Measurements from ENCODE around the gene PLS1.
"Not testable (repeated sequence)": the region's sequence is repeated elsewhere in the genome, so short reads cannot be mapped to it uniquely, and the experiment has no call there.

Gene PLS1

DNA sequence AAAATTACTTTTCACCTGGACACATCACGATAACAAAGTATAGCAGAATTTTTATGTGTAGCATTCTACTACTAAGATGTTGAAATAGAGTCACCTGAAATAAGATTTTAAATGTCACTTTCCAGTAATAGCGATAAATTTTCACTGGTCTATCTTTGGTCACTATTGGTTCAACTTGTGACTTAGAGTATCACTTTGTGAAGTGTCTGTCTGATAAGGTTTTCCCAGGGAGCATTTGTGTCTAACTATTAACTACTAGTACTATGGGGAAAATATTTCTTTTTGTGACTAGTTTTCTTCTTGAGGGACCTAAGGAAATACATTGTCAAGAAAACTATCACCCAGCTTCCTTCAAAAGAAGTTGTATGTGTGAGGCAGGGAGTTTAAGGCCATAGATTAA, 138.6 kb downstream of the PLS1 start:
- no peak for DNase-seq (ENCODE audit: low spot score)
- in situ Hi-C loops (cut with MboI; ENCODE audit: low sequenced_read_pairs, unreplicated experiment) = no loop called here
- TF ChIP-seq, protein P1, sequence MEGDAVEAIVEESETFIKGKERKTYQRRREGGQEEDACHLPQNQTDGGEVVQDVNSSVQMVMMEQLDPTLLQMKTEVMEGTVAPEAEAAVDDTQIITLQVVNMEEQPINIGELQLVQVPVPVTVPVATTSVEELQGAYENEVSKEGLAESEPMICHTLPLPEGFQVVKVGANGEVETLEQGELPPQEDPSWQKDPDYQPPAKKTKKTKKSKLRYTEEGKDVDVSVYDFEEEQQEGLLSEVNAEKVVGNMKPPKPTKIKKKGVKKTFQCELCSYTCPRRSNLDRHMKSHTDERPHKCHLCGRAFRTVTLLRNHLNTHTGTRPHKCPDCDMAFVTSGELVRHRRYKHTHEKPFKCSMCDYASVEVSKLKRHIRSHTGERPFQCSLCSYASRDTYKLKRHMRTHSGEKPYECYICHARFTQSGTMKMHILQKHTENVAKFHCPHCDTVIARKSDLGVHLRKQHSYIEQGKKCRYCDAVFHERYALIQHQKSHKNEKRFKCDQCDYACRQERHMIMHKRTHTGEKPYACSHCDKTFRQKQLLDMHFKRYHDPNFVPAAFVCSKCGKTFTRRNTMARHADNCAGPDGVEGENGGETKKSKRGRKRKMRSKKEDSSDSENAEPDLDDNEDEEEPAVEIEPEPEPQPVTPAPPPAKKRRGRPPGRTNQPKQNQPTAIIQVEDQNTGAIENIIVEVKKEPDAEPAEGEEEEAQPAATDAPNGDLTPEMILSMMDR (IDR thresholded peaks at IDR 0.05; ENCODE audit: borderline replicate concordance, control extremely low read depth, extremely low read depth, insufficient read depth, missing control alignments) = no peak

DNA sequence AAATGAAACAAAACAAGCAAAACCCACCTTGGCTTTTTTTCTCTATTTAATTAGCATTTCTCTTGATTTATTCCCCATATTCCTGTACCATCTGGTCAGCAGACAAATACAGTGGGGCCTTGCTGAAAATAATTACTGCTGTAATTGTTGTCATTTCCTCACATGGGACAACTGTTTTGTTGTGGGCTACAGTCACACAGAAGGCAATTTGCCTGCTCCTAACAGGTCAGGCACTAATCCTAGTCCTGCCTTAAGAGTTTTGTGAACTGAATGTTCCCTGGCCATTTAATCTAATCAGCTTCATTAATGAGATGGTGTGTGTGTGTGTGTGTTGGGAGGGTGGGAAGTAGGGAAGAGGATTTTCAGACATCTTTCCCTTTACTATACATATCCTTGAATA, 139.3 kb downstream of the PLS1 start:
- in situ Hi-C loops (cut with MboI; ENCODE audit: low sequenced_read_pairs, unreplicated experiment) = no loop called here
- TF ChIP-seq, protein P1 (IDR thresholded peaks at IDR 0.05; ENCODE audit: borderline replicate concordance, control extremely low read depth, extremely low read depth, insufficient read depth, missing control alignments) = no peak
- DNase-seq (ENCODE audit: low spot score) = no peak

DNA sequence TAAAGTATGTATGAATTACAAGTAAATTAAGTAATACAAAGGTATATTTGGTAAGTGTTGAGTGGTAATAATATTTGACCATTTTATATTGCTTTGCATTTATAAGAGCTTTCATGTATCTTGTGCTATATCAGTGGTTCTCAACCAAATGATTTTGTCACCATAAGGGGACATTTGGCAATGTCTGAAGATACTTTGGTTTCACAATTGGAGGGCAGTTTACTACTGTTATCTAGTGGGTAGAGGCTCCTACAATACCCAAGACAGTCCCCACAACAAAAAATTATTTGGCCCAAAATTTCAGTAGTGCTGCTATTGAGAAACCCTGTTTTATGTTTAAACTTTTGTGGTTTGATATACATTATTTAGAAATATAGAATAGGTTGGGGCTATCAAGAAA, 142.2 kb downstream of the PLS1 start:
- in situ Hi-C loops (cut with MboI; ENCODE audit: low sequenced_read_pairs, unreplicated experiment) = no loop called here
- no peak for DNase-seq (ENCODE audit: low spot score)
- TF ChIP-seq, protein P1 (IDR thresholded peaks at IDR 0.05; ENCODE audit: borderline replicate concordance, control extremely low read depth, extremely low read depth, insufficient read depth, missing control alignments) = no peak

DNA sequence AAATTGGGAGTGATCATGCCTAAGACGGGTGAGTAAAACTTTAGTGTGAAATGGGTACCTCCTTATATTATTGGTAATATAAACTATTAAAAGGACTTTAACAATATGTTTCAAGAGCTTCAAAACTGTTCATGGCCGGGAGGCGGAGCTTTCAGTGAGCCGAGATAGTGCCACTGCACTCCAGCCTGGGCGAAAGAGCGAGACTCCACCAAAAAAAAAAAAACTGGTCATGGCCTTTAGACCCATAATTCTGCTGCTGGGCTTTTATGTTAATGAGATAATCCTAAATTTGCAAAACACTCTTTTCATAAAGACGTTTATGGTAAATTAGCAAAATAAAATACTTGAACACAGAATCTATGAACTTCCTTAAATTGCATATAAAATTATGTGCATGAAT, 150.5 kb downstream of the PLS1 start:
- DNase-seq (ENCODE audit: low spot score) = no peak
- in situ Hi-C loops (cut with MboI; ENCODE audit: low sequenced_read_pairs, unreplicated experiment) = no loop called here
- TF ChIP-seq, protein P1 (IDR thresholded peaks at IDR 0.05; ENCODE audit: borderline replicate concordance, control extremely low read depth, extremely low read depth, insufficient read depth, missing control alignments) = no peak

DNA sequence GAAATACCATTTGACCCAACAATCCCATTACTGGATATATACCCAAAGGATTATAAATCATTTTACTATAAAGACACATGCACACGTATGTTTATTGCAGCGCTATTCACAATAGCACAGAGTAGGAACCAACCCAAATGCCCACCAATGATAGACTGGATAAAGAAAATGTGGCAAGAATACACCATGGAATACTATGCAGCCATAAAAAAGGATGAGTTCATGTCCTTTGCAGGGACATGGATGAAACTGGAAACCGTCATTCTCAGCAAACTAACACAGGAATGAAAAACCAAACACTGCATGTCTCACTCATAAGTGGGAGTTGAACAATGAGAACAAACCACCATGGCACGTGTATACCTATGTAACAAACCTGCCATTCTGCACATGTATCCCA, 154.3 kb downstream of the PLS1 start:
- in situ Hi-C loops (cut with MboI; ENCODE audit: low sequenced_read_pairs, unreplicated experiment); DNase-seq (ENCODE audit: low spot score): not testable (repeated sequence)

DNA sequence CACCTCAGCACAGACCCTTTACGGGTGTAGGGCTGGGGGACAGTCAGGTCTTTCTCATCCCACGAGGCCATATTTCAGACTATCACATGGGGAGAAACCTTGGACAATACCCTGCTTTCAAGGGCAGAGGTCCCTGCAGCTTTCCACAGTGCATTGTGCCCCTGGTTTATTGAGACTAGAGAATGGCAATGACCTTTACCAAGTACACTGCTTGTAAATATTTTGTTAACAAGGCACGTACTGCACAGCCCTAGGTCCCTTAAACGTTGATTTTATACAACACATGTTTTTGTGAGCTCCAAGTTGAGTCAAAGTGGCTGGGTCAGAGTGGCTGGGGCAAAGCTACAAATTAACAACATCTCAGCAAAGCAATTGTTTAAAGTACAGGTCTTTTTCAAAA, 156.4 kb downstream of the PLS1 start:
- in situ Hi-C loops (cut with MboI; ENCODE audit: low sequenced_read_pairs, unreplicated experiment); DNase-seq (ENCODE audit: low spot score): not testable (repeated sequence)

DNA sequence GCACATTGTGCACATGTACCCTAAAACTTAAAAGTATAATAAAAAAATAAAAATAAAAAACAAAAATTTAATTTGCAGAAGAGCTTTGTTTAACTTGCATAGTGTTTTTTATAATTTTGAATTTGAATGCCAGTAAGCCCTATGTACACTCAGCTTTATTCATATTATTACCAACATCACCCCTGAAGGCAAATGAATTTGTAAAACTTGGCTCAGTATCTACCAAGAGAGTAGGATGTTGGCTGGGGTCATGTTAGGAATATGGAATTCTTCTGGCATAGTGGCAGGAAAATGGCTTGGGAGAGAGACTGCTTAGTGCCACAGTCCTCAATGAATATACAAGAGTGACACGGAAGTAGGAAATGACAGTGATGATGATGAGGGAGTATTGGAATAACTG, 158.3 kb downstream of the PLS1 start:
- DNase-seq (ENCODE audit: low spot score) = no peak
- TF ChIP-seq, protein P1 (IDR thresholded peaks at IDR 0.05; ENCODE audit: borderline replicate concordance, control extremely low read depth, extremely low read depth, insufficient read depth, missing control alignments) = no peak
- in situ Hi-C loops (cut with MboI; ENCODE audit: low sequenced_read_pairs, unreplicated experiment) = no loop called here

Measured in GM13976 (cell line).